GM12865 (cell line): Measurements from ENCODE around the gene UBR1.
"Not testable (repeated sequence)": the region's sequence is repeated elsewhere in the genome, so short reads cannot be mapped to it uniquely, and the experiment has no call there.

Experiments used
- DNase-seq: peaks from one replicate; pipeline ENCODE4 v3.0.0; 2010; ENCODE audit warnings: low read depth
- H3K4me3 ChIP-seq: 2 replicates; pipeline ENCODE4 v1.5.1; 2011; ENCODE audit warnings: mild to moderate bottlenecking, low read depth, low read length, control low read depth
- CTCF ChIP-seq: IDR thresholded peaks from 2 replicates; pipeline ENCODE4 v1.5.1; 2011; ENCODE audit warnings: low read length, control low read depth, low read depth, inconsistent platforms; ENCODE audit not compliant: insufficient read depth; ENCODE audit errors: missing control alignments

The UBR1 gene

GRCh38 chr15:42999201-42999779 lies 106.5 kb downstream of the UBR1 start:
- no peak for TF ChIP-seq CTCF
- no peak for DNase-seq
- no peak overlapping the region for H3K4me3 ChIP-seq

- TF ChIP-seq CTCF, result no peak
- H3K4me3 ChIP-seq, result no peak overlapping the region
- no peak for DNase-seq
Observed at GRCh38 chr15:42996871-42997270, 109.0 kb downstream of the UBR1 start.

- no peak for DNase-seq
- no peak overlapping the region for H3K4me3 ChIP-seq
- TF ChIP-seq CTCF, result no peak
Observed at GRCh38 chr15:42994546-42994945, 111.3 kb downstream of the UBR1 start.

- TF ChIP-seq CTCF, result no peak
- DNase-seq, result no peak
- H3K4me3 ChIP-seq, result no peak overlapping the region
Observed at GRCh38 chr15:42992626-42993025, 113.2 kb downstream of the UBR1 start.

- no peak for TF ChIP-seq CTCF
- no peak for DNase-seq
- no peak overlapping the region for H3K4me3 ChIP-seq
Observed at GRCh38 chr15:42986693-42987342, 119.0 kb downstream of the UBR1 start.

- DNase-seq, result no peak
- TF ChIP-seq CTCF, result no peak
- no peak overlapping the region for H3K4me3 ChIP-seq
Observed at GRCh38 chr15:42984493-42985034, 121.3 kb downstream of the UBR1 start.

GRCh38 chr15:42979113-42979512 lies 126.7 kb downstream of the UBR1 start:
- not testable (repeated sequence) for DNase-seq, H3K4me3 ChIP-seq
